ENCODE measurements around the gene PCLO. TPM values are rescaled to one million over a fixed set of nuclear protein-coding genes. Genes with fewer than 3 reads are reported as not detected.

Gene PCLO
- total and polyA plus RNA-seq, 2 of the 8 experiments (the other 6 are each of a cell fraction or from before 2014, with no cell fraction given) = 1.5 to 3.2 TPM

GRCh38 chr7:83130623-83131545 lies 31.8 kb downstream of the PCLO start (continued):
- TF ChIP-seq RAD21 (IDR thresholded peaks at IDR 0.05 in 1 of 2, conservative IDR thresholded peaks at IDR 0.05 in 1 of 2; ENCODE audit: low read depth in 2 of 2, low read length in 2 of 2) = no peak
- no peak for TF ChIP-seq SAP30 (IDR thresholded peaks at IDR 0.05; ENCODE audit: insufficient read depth, insufficient replicate concordance, low read length)
- no peak for TF ChIP-seq MAFK (IDR thresholded peaks at IDR 0.05; ENCODE audit: low read depth, low read length)
- TF ChIP-seq CTBP2 (IDR thresholded peaks at IDR 0.05; ENCODE audit: borderline replicate concordance, insufficient read depth, insufficient read length, low read length) = no peak
- TF ChIP-seq EGR1 (IDR thresholded peaks at IDR 0.05; ENCODE audit: borderline replicate concordance, low read depth, low read length) = no peak
- no peak for TF ChIP-seq NANOG (IDR thresholded peaks at IDR 0.05; ENCODE audit: insufficient read depth, low read depth, low read length, poor library complexity, severe bottlenecking)
- TF ChIP-seq JUND (IDR thresholded peaks at IDR 0.05; ENCODE audit: low read length) = no peak
- no peak for TF ChIP-seq TAF7 (optimal IDR thresholded peaks at IDR 0.05; ENCODE audit: borderline replicate concordance, low read depth, low read length)
